ENCODE data around the gene RPL31.

DNA sequence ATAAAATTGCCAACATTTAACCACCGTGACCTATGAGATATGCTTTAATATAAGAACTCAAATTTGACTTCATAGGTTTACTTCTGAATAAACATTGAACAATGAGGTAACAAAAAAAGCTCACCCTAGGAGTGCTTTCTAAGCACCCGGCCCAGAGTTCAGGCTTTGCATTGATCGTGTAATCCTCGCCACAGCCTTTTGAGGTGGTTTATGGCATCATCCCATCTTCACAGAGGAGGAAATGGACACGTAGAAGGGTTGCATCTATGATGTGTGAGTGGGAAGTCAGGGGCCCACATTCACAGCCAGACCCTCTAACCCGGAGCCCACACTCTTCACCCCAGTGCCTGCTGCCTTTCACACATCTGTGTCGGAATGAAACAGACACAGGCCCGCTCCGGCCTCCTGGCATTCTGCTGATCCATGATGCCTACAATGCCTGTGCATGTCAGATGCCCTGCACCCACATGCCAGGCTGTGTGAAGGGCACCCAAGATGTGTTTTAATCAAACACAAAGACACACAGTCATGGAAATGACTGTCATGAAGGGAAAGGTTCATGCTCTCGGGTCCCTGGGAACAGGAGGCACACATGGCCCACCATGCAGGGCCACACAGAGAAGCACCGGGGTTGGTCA, 48.6 kb upstream of the RPL31 start:
- no peak for TF ChIP-seq ZNF174 (CRISPR knock-in tag; IDR thresholded peaks at IDR 0.05)
- no peak for TF ChIP-seq ZKSCAN1 (IDR thresholded peaks at IDR 0.05; ENCODE audit: low read depth, low read length)
- no peak for TF ChIP-seq POLR2AphosphoS2 (IDR thresholded peaks at IDR 0.05; ENCODE audit: low read length)
- TF ChIP-seq ATF1 (CRISPR knock-in tag; IDR thresholded peaks at IDR 0.05) = no peak
- no peak for TF ChIP-seq ATF1 (tag; IDR thresholded peaks at IDR 0.05)
- no peak for TF ChIP-seq KDM4B (IDR thresholded peaks at IDR 0.05; ENCODE audit: borderline replicate concordance in 2 of 2, low read depth in 1 of 2)
- TF ChIP-seq PHB2 (IDR thresholded peaks at IDR 0.05; ENCODE audit: low read depth) = no peak
